Thoracic aorta (tissue), 2 donors: Measurements from ENCODE around the gene PRRC1. TPM values are rescaled to one million over a fixed set of nuclear protein-coding genes. Genes with fewer than 3 reads are reported as not detected.
"Not testable (repeated sequence)": the region's sequence is repeated elsewhere in the genome, so short reads cannot be mapped to it uniquely, and the experiment has no call there.

Experiments
- ATAC-seq: fragments of 150-250 bp; one replicate; pipeline ENCODE4 v1.8.0; 2017; ENCODE audit warnings: low read depth; ENCODE audit not compliant: insufficient number of reproducible peaks, low FRiP score
- DNase-seq: peaks from one replicate; pipeline ENCODE4 v3.0.0-alpha.2; 2020; ENCODE audit warnings: low spot score
- H3K27ac ChIP-seq, 2 donors: fragments of 200-600 bp; sonication (generic); 1 replicate in 1 of 2; 2 replicates in 1 of 2; pipeline ENCODE4 v1.5.1; 2016; ENCODE audit warnings: mild to moderate bottlenecking in 2 of 2, moderate library complexity in 2 of 2
- H3K27me3 ChIP-seq: fragments of 200-600 bp; sonication (generic); replicated peaks from 2 replicates; pipeline ENCODE4 v1.6.0; 2016; ENCODE audit warnings: mild to moderate bottlenecking; ENCODE audit not compliant: insufficient read depth
- H3K36me3 ChIP-seq: fragments of 200-600 bp; sonication (generic); one replicate; pipeline ENCODE4 v1.5.1; 2016
- H3K4me1 ChIP-seq, 2 donors: fragments of 200-600 bp; sonication (generic); 1 replicate in 1 of 2; 2 replicates in 1 of 2; pipeline versions ENCODE4 v1.5.1 to v1.6.0; 2016; ENCODE audit warnings: low read depth in 2 of 2, mild to moderate bottlenecking in 1 of 2; ENCODE audit not compliant: control insufficient read depth in 1 of 2
- H3K4me3 ChIP-seq: fragments of 200-600 bp; sonication (generic); 2 replicates; pipeline ENCODE4 v1.5.1; 2016; ENCODE audit warnings: mild to moderate bottlenecking
- H3K9me3 ChIP-seq: fragments of 200-600 bp; sonication (generic); 2 replicates; pipeline ENCODE4 v1.5.1; 2016
- total RNA-seq, 2 donors: library from RNA; depleted of rRNA; stranded (reverse); fragments of >200 nt; gene quantifications; one replicate each; pipeline versions ENCODE4 v1.1.0 to v1.2.3, GENCODE V29; 2016
- TF ChIP-seq, protein P1 (sequence below): fragments of 200-600 bp; sonication (generic); IDR thresholded peaks from one replicate; pipeline ENCODE4 v1.5.1; 2019; ENCODE audit warnings: antibody characterized with exemption

PRRC1 gene
- total RNA-seq, 2 donors from 2014 or later: 28.7 to 41.6 TPM

DNA sequence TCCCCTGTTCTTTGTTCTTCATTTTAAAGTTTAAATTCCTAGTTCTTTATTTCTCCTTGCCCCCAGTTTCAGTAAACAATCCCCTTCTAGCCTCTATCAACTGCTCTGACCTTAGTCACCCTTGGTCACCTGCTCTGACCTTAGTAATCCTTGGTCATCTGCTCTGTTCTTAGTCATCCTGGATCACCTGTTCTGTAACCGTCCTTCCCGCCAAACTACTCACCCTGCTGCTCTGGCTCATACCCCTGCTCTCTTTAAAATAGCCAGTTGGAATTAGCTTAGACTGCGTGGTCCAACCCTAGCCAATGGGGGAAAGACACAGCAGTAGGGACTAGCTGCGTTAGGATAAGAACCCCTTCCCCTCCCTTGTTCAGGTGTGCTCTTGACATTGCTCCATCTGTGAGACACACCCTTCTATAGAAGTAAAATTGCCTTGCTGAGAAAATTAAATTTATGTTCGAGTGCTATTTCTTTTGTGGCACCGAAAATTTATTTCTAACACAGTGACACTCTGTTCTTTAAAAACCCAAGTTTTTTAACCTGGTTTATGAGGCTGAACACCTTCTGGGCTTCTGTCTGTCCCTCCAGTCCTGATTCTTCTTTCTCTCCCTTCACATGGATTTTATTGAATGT is 3.8 kb downstream of the PRRC1 start:
- H3K27ac ChIP-seq: no peak overlapping the region

DNA sequence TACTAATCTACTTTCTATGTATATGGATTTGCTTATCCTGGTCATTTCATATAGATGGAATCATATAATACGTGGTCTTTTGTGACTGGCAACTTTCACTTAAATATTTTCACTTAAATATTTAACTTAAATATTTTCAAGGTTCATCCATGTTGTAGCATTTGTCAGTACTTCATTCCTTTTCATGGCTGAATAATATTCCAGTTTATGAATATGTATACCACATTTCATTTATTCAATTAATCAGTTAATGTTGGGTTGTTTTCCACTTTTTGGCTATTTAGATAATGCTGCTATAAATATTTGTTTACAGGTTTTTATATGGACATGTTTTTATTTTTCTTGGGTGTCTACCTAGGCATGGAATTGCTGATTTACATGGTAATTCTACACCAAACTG is 7.7 kb downstream of the PRRC1 start:
- TF ChIP-seq, protein P1, sequence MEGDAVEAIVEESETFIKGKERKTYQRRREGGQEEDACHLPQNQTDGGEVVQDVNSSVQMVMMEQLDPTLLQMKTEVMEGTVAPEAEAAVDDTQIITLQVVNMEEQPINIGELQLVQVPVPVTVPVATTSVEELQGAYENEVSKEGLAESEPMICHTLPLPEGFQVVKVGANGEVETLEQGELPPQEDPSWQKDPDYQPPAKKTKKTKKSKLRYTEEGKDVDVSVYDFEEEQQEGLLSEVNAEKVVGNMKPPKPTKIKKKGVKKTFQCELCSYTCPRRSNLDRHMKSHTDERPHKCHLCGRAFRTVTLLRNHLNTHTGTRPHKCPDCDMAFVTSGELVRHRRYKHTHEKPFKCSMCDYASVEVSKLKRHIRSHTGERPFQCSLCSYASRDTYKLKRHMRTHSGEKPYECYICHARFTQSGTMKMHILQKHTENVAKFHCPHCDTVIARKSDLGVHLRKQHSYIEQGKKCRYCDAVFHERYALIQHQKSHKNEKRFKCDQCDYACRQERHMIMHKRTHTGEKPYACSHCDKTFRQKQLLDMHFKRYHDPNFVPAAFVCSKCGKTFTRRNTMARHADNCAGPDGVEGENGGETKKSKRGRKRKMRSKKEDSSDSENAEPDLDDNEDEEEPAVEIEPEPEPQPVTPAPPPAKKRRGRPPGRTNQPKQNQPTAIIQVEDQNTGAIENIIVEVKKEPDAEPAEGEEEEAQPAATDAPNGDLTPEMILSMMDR: no peak
- Histone ChIP-seq H3K4me1 (peaks cover 0 to under 1% of the 10 kb centered on the region in 2 donors), H3K4me3 (no peak overlapping the region), H3K9me3 (no peaks in the 10 kb centered on the region), H3K36me3 (peaks cover 11% of the 10 kb centered on the region), H3K27me3 (no peaks in the 10 kb centered on the region), H3K27ac (no peak overlapping the region)
- no peak for ATAC-seq
- no peak for DNase-seq

More for the DNA sequence above, 3.8 kb downstream of the PRRC1 start:
- ATAC-seq (no peak), DNase-seq (no peak)
- H3K4me1 ChIP-seq: peaks cover 11 to 22% of the 10 kb centered on the region in 2 donors
- TF ChIP-seq, protein P1: no peak
- no peaks in the 10 kb centered on the region for H3K9me3 ChIP-seq
- H3K36me3 ChIP-seq: peaks cover 8% of the 10 kb centered on the region
- no peak overlapping the region for H3K4me3 ChIP-seq
- no peaks in the 10 kb centered on the region for H3K27me3 ChIP-seq

DNA sequence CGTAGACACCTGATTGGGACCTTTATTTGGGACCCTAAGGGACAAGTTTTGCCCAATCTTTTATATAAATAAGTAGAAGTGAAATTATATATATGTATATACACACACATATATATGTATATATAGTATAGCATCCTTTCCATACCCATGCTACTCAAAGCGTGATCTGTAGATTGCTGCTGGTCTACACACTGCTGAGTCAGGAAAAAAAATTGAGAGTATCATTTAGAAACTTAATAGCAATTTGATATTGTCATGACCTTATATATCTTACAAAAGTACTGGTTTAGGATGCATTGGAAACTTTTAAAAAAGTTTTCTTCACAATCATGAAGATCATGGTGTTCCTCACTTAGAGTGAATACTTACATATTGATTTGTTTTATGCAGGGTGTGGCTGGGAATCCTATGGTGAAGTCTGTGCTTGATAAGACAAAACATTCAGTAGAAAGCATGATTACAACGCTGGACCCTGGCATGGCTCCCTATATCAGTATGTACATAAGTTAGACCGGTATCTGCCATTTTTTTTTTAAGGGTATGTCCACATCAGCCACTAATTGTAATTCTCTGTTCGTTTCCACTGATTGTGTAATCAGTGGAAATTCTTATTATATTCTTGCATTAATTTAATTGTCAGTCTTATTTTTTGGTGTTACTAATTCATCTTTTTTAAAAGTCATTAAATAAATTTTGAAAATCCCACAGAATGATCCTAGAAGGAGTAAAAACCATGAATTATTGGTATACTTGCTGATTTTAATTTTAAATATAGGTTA is 12.7 kb downstream of the PRRC1 start:
- ATAC-seq (no peak), DNase-seq (no peak)
- H3K9me3 ChIP-seq: no peaks in the 10 kb centered on the region
- H3K36me3 ChIP-seq: peaks cover 33% of the 10 kb centered on the region
- TF ChIP-seq, protein P1: no peak
- no peak overlapping the region for H3K4me3 ChIP-seq
- H3K27ac ChIP-seq: no peak overlapping the region
- H3K27me3 ChIP-seq: no peaks in the 10 kb centered on the region
- no peaks in the 10 kb centered on the region for H3K4me1 ChIP-seq

DNA sequence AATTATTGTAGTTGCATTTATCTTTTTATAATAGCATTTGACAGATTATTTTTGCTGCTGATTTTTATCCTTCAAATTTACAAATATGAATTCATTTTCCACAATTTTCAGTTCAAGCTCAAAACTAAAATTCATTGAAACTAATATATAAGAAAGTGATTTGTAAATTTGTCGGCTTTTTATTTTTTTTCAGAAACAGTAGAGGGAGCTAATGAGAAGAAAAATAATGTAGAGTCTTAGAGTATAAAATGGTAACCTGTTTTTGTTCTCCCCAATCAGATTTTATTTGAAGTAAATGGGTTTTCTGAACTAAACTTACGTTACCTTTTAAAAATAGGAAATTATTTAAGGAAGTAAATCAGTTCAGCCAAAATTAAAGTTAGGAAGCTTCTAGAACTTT is 19.2 kb downstream of the PRRC1 start:
- Histone ChIP-seq H3K4me3 (no peak overlapping the region), H3K9me3 (no peaks in the 10 kb centered on the region), H3K27ac (no peak overlapping the region), H3K36me3 (peaks cover 48% of the 10 kb centered on the region), H3K27me3 (no peaks in the 10 kb centered on the region), H3K4me1 (no peaks in the 10 kb centered on the region)
- TF ChIP-seq, protein P1: no peak
- ATAC-seq: no peak
- no peak for DNase-seq

DNA sequence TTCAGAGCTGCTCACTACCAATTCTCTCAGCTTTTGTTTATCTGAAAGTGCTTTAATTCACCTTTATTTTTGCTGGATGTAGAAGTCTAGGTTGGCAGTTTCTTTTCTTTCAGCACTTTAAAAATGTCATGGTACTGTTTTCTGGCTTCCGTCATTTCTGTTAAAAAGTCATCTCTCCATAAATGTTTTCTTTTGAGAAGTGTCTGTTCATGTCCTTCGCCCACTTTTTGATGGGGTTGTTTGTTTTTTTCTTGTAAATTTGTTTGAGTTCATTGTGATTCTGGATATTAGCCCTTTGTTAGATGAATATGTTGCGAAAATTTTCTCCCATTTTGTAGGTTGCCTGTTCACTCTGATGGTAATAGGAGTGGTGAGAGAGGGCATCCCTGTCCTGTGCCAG is 23.1 kb downstream of the PRRC1 start:
- ATAC-seq, H3K27ac ChIP-seq, H3K9me3 ChIP-seq, H3K4me3 ChIP-seq, H3K4me1 ChIP-seq, DNase-seq, H3K27me3 ChIP-seq: not testable (repeated sequence)
- H3K36me3 ChIP-seq: peaks cover 28% of the 10 kb centered on the region

DNA sequence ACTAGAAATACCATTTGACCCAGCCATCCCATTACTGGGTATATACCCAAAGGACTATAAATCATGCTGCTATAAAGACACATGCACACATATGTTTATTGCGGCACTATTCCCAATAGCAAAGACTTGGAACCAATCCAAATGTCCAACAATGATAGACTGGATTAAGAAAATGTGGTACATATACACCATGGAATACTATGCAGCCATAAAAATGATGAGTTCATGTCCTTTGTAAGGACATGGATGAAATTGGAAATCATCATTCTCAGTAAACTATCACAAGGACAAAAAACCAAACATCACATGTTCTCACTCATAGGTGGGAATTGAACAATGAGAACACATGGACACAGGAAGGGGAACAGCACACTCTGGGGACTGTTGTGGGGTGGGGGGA is 27.8 kb downstream of the PRRC1 start:
- ATAC-seq, H3K27ac ChIP-seq, H3K4me1 ChIP-seq, H3K9me3 ChIP-seq, H3K27me3 ChIP-seq, H3K4me3 ChIP-seq, DNase-seq: not testable (repeated sequence)
- H3K36me3 ChIP-seq: peaks cover 10% of the 10 kb centered on the region
